ENCODE measurements around the gene TBC1D2. TPM values are rescaled to one million over a fixed set of nuclear protein-coding genes. Genes with fewer than 3 reads are reported as not detected.

Gene TBC1D2
- total and polyA plus RNA-seq, 2 of the 13 experiments (the other 11 are each of a cell fraction or from before 2014, with no cell fraction given) = 2.0 to 2.8 TPM

DNA sequence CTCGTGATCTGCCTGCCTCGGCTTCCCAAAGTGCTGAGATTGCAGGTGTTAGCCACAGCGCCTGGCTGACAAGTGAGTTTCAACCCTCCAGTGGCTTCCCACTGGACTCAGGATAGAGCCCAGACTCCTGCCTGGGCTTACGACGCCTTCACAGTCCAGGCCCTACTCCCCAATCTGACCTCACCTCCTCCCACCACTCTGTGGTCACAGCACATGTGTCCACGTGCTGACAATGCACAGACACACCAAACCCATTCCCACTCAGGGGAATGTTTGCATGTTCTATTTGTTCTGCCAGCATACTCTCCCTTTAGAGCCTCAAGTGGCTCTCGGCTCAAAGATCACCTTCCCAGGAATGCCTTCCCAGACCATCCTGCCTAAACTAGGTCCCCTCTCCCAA lies 105.3 kb downstream of the TBC1D2 start (continued):
- TF ChIP-seq FOXP1 (IDR thresholded peaks at IDR 0.05) (no peak), FOXP1 (CRISPR knock-in tag; IDR thresholded peaks at IDR 0.05) (peak; percentile 53; the same call in 1 of the 2 replicates), ZNF253 (CRISPR knock-in tag; IDR thresholded peaks at IDR 0.05; ENCODE audit: borderline replicate concordance) (0 out of 2 replicates have a peak, but pooled peaks have one; percentile 28), ZNF644 (CRISPR knock-in tag; IDR thresholded peaks at IDR 0.05; ENCODE audit: low read depth) (0 out of 2 replicates have a peak, but pooled peaks have one; percentile 48), ETV5 (CRISPR knock-in tag; IDR thresholded peaks at IDR 0.05; ENCODE audit: borderline replicate concordance) (peak; percentile 14; the same call in 1 of the 2 replicates), ZNF331 (CRISPR knock-in tag; IDR thresholded peaks at IDR 0.05) (peak; percentile 59; the same call in 1 of the 2 replicates), ZFX (CRISPR knock-in tag; IDR thresholded peaks at IDR 0.05; ENCODE audit: low read depth) (peak; percentile 40; the same call in 1 of the 2 replicates), SKI (IDR thresholded peaks at IDR 0.05; ENCODE audit: partially characterized antibody) (peak; percentile 37), ZNF746 (CRISPR knock-in tag; IDR thresholded peaks at IDR 0.05) (peak; percentile 44; the same call in 1 of the 2 replicates), SOX5 (CRISPR knock-in tag; IDR thresholded peaks at IDR 0.05; ENCODE audit: borderline replicate concordance) (peak; percentile 66), GZF1 (CRISPR knock-in tag; IDR thresholded peaks at IDR 0.05) (no peak), CREM (IDR thresholded peaks at IDR 0.05) (peak; percentile 27; the same call in 1 of the 2 replicates), CREM (CRISPR knock-in tag; IDR thresholded peaks at IDR 0.05) (no peak), ERF (CRISPR knock-in tag; IDR thresholded peaks at IDR 0.05) (peak; percentile 38; the same call in 1 of the 2 replicates), KDM6A (CRISPR knock-in tag; IDR thresholded peaks at IDR 0.05; ENCODE audit: low read depth) (peak; percentile 54; the same call in 1 of the 2 replicates), ZBTB1 (CRISPR knock-in tag; IDR thresholded peaks at IDR 0.05; ENCODE audit: borderline replicate concordance) (no peak)
- TF ChIP-seq, protein P1, sequence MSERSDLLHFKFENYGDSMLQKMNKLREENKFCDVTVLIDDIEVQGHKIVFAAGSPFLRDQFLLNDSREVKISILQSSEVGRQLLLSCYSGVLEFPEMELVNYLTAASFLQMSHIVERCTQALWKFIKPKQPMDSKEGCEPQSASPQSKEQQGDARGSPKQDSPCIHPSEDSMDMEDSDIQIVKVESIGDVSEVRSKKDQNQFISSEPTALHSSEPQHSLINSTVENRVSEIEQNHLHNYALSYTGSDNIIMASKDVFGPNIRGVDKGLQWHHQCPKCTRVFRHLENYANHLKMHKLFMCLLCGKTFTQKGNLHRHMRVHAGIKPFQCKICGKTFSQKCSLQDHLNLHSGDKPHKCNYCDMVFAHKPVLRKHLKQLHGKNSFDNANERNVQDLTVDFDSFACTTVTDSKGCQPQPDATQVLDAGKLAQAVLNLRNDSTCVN (CRISPR knock-in tag; IDR thresholded peaks at IDR 0.05; ENCODE audit: borderline replicate concordance) = 0 out of 2 replicates have a peak, but pooled peaks have one; percentile 56
- TF ChIP-seq, protein P2, sequence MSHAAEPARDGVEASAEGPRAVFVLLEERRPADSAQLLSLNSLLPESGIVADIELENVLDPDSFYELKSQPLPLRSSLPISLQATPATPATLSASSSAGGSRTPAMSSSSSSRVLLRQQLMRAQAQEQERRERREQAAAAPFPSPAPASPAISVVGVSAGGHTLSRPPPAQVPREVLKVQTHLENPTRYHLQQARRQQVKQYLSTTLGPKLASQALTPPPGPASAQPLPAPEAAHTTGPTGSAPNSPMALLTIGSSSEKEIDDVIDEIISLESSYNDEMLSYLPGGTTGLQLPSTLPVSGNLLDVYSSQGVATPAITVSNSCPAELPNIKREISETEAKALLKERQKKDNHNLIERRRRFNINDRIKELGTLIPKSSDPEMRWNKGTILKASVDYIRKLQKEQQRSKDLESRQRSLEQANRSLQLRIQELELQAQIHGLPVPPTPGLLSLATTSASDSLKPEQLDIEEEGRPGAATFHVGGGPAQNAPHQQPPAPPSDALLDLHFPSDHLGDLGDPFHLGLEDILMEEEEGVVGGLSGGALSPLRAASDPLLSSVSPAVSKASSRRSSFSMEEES (CRISPR knock-in tag; IDR thresholded peaks at IDR 0.05) = peak; percentile 48; the same call in 1 of the 2 replicates
- TF ChIP-seq, protein P3, sequence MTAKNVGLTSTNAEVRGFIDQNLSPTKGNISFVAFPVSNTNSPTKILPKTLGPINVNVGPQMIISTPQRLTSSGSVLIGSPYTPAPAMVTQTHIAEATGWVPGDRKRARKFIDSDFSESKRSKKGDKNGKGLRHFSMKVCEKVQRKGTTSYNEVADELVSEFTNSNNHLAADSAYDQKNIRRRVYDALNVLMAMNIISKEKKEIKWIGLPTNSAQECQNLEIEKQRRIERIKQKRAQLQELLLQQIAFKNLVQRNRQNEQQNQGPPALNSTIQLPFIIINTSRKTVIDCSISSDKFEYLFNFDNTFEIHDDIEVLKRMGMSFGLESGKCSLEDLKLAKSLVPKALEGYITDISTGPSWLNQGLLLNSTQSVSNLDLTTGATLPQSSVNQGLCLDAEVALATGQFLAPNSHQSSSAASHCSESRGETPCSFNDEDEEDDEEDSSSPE (CRISPR knock-in tag; IDR thresholded peaks at IDR 0.05) = peak; percentile 82
- TF ChIP-seq, protein P4, sequence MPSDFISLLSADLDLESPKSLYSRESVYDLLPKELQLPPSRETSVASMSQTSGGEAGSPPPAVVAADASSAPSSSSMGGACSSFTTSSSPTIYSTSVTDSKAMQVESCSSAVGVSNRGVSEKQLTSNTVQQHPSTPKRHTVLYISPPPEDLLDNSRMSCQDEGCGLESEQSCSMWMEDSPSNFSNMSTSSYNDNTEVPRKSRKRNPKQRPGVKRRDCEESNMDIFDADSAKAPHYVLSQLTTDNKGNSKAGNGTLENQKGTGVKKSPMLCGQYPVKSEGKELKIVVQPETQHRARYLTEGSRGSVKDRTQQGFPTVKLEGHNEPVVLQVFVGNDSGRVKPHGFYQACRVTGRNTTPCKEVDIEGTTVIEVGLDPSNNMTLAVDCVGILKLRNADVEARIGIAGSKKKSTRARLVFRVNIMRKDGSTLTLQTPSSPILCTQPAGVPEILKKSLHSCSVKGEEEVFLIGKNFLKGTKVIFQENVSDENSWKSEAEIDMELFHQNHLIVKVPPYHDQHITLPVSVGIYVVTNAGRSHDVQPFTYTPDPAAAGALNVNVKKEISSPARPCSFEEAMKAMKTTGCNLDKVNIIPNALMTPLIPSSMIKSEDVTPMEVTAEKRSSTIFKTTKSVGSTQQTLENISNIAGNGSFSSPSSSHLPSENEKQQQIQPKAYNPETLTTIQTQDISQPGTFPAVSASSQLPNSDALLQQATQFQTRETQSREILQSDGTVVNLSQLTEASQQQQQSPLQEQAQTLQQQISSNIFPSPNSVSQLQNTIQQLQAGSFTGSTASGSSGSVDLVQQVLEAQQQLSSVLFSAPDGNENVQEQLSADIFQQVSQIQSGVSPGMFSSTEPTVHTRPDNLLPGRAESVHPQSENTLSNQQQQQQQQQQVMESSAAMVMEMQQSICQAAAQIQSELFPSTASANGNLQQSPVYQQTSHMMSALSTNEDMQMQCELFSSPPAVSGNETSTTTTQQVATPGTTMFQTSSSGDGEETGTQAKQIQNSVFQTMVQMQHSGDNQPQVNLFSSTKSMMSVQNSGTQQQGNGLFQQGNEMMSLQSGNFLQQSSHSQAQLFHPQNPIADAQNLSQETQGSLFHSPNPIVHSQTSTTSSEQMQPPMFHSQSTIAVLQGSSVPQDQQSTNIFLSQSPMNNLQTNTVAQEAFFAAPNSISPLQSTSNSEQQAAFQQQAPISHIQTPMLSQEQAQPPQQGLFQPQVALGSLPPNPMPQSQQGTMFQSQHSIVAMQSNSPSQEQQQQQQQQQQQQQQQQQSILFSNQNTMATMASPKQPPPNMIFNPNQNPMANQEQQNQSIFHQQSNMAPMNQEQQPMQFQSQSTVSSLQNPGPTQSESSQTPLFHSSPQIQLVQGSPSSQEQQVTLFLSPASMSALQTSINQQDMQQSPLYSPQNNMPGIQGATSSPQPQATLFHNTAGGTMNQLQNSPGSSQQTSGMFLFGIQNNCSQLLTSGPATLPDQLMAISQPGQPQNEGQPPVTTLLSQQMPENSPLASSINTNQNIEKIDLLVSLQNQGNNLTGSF (CRISPR knock-in tag; IDR thresholded peaks at IDR 0.05) = 0 out of 2 replicates have a peak, but pooled peaks have one; percentile 32

Data from HepG2 (cell line).